ENCODE measurements around the gene ZDHHC4. TPM values are rescaled to one million over a fixed set of nuclear protein-coding genes. Genes with fewer than 3 reads are reported as not detected.

ZDHHC4 gene
- total RNA-seq, 2 experiments from 2014 or later: 27.8 to 32.0 TPM

- no peak for DNase-seq
- Mint-ChIP-seq H3K36me3 (ENCODE audit: low read depth) (no peaks in the 10 kb centered on the region), H3K4me3 (no peak overlapping the region), H3K9me3 (no peaks in the 10 kb centered on the region), H3K4me1 (ENCODE audit: low read depth) (peaks cover 2% of the 10 kb centered on the region), H3K27ac (no peak overlapping the region), H3K27me3 (no peaks in the 10 kb centered on the region)
- ChIA-PET CTCF (interaction anchor here (1.2 to 2.0 kb wide), 7 partner anchors 12 to 49 kb away, joined by 5 to 9 read pairs (median 6); no protein-coding TSS in a partner anchor), POLR2A (interaction anchor here (1.5 kb wide), 1 partner anchor 80 kb away, joined by 3 read pairs; no protein-coding TSS in a partner anchor)
- no peak for ATAC-seq
- intact Hi-C loops (cut with micrococcal nuclease): no loop called here
- TF ChIP-seq CTCF (IDR thresholded peaks at IDR 0.05): no peak
Measured at GRCh38 chr7:6559896-6560295, 17.4 kb upstream of the ZDHHC4 start.

DNA sequence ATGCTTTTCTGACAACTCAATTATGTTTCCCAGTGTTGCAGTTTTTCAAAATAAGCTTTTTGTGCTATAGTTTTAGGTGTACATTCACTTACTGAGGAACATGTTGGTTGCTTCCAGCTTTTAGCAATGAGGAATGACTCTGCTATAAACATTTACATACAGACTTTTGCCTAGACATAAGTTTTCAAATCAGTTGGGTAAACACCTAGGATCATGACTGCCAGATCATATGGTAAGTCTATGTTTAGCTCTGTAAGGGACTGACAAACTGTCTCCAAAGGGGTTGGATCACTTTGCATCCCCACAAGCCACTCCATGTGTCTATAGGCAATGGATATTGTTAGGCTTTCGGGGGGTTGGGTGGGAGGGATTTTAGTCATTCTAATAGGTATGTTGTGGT is 15.1 kb upstream of the ZDHHC4 start:
- Mint-ChIP-seq H3K4me1 (ENCODE audit: low read depth) (no peaks in the 10 kb centered on the region), H3K36me3 (ENCODE audit: low read depth) (no peaks in the 10 kb centered on the region), H3K27me3 (no peaks in the 10 kb centered on the region), H3K27ac (no peak overlapping the region), H3K9me3 (no peaks in the 10 kb centered on the region), H3K4me3 (no peak overlapping the region)
- ATAC-seq (no peak), DNase-seq (no peak)
- ChIA-PET CTCF (interaction anchor here (1.0 kb wide), 1 partner anchor 41 kb away, joined by 3 read pairs; no protein-coding TSS in a partner anchor), POLR2A (no interaction called here)
- intact Hi-C loops (cut with micrococcal nuclease): no loop called here
- TF ChIP-seq CTCF (IDR thresholded peaks at IDR 0.05): no peak

DNA sequence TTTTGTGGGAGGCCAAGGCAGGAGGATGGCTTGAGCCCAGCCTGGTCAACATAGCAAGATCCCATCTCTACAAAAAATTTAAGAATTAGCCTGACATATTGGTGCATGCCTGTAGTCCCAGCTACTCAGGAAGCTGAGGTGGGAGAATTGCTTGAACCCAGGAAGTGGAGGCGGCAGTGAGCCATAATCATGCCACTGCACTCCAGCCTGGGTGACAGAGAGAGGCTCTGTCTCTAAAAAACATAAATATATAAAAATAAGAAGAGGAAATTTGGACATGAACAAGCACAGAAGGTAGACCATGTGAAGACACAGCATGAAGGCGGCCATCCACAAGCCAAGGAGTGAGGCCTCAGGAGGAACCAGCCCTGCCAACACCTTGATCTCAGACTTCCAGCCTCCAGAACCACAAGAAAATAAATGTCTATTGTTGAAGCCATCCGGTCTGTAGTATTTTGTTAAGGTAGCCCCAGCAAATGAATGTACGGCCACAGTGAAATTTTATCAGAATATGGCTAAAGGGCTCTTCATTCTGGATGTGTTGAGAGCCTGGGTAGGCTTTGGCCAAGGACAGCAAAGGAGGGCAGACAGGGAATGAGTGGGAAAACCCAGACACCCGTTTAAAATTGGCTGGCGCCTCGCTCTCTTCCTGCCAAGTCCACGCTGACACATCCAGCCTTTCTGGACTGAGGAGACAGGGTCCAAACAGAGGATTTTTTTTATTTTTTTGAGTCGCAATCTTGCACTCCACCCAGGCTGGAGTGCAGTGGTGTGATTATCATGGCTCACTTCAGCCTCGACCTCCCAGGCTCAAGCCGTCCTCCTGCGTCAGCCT is 13.1 kb upstream of the ZDHHC4 start:
- Mint-ChIP-seq H3K27me3 (no peaks in the 10 kb centered on the region), H3K9me3 (no peaks in the 10 kb centered on the region), H3K4me1 (ENCODE audit: low read depth) (no peaks in the 10 kb centered on the region), H3K4me3 (no peak overlapping the region), H3K36me3 (ENCODE audit: low read depth) (no peaks in the 10 kb centered on the region), H3K27ac (no peak overlapping the region)
- CTCF ChIA-PET: no interaction called here
- no peak for TF ChIP-seq CTCF (IDR thresholded peaks at IDR 0.05)
- ATAC-seq (no peak), DNase-seq (no peak)
- intact Hi-C loops (cut with micrococcal nuclease): no loop called here
- POLR2A ChIA-PET: no interaction called here

DNA sequence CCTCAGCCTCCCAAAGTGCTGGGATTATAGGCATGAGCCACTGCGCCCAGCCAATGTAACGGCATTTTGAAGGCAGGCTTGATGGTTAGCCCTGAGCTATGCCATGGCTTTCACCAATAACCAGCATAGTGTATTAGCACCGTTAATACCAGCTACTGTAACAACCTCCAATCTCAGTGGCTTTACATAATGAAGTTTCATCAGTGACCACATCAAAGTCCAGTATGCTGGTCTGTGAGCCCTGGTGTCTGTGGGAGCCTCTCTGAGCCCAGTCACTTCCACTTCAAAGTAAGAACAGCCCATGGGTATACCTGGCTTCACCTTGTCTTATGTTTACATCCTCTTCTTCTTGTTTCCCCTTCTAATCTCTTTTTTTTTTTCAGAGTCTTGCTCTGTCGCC is 11.6 kb upstream of the ZDHHC4 start:
- ChIA-PET POLR2A (no interaction called here), CTCF (interaction anchor here (1.0 kb wide), 1 partner anchor 50 kb away, joined by 3 read pairs; no protein-coding TSS in a partner anchor)
- Mint-ChIP-seq H3K27ac (no peak overlapping the region), H3K36me3 (ENCODE audit: low read depth) (no peaks in the 10 kb centered on the region), H3K4me3 (no peak overlapping the region), H3K27me3 (no peaks in the 10 kb centered on the region), H3K9me3 (no peaks in the 10 kb centered on the region), H3K4me1 (ENCODE audit: low read depth) (no peaks in the 10 kb centered on the region)
- intact Hi-C loops (cut with micrococcal nuclease): no loop called here
- no peak for ATAC-seq
- no peak for DNase-seq
- TF ChIP-seq CTCF (IDR thresholded peaks at IDR 0.05): no peak

- intact Hi-C loops (cut with micrococcal nuclease): no loop called here
Measured at GRCh38 chr7:6567886-6568285, 9.4 kb upstream of the ZDHHC4 start.

More at GRCh38 chr7:6567886-6568285, 9.4 kb upstream of the ZDHHC4 start:
- Mint-ChIP-seq H3K4me1 (ENCODE audit: low read depth) (no peaks in the 10 kb centered on the region), H3K27ac (no peak overlapping the region), H3K9me3 (no peaks in the 10 kb centered on the region), H3K27me3 (no peaks in the 10 kb centered on the region), H3K36me3 (ENCODE audit: low read depth) (no peaks in the 10 kb centered on the region), H3K4me3 (no peak overlapping the region)
- CTCF ChIA-PET: interaction anchor here (1.7 kb wide), 1 partner anchor 9 kb away, joined by 5 read pairs; no protein-coding TSS in a partner anchor
- POLR2A ChIA-PET: interaction anchor here (1.3 kb wide), 1 partner anchor 14 kb away, joined by 3 read pairs; no protein-coding TSS in a partner anchor
- ATAC-seq (no peak), DNase-seq (no peak)
- no peak for TF ChIP-seq CTCF (IDR thresholded peaks at IDR 0.05)
